ENCODE data around the gene SIRT3. TPM values are rescaled to one million over a fixed set of nuclear protein-coding genes. Genes with fewer than 3 reads are reported as not detected.

Gene SIRT3
- total and polyA plus RNA-seq, 2 donors (not counting 1 experiment from before 2014, with no cell fraction given), result 8.8 to 11.0 TPM

GRCh38 chr11:199004-199581 lies 37.0 kb downstream of the SIRT3 start:
- Histone ChIP-seq H3K36me3 (ENCODE audit: control insufficient read depth, insufficient read depth, low read length) (peaks cover 7% of the 10 kb centered on the region), H3K4me3 (replicated peaks in 1 of 4; ENCODE audit: control extremely low read depth in 1 of 4, insufficient read depth in 1 of 4, low read depth in 3 of 4, low read length in 4 of 4) (no peak overlapping the region), H2AFZ (ENCODE audit: low read length) (no peak overlapping the region), H3K4me1 (ENCODE audit: control insufficient read depth, extremely low read depth, insufficient read depth, low read length) (no peaks in the 10 kb centered on the region), H4K20me1 (ENCODE audit: control insufficient read depth, extremely low read depth, insufficient read depth, low read length) (no peaks in the 10 kb centered on the region), H3K9me3 (ENCODE audit: control insufficient read depth, insufficient read depth, low read depth, low read length) (no peaks in the 10 kb centered on the region), H3K27ac (ENCODE audit: insufficient read depth, low read length) (no peak overlapping the region), H3K9ac (ENCODE audit: insufficient read depth, low read length) (no peak overlapping the region), H3K27me3 (ENCODE audit: control insufficient read depth, insufficient read depth, low read length) (no peaks in the 10 kb centered on the region), H3K79me2 (ENCODE audit: control insufficient read depth, insufficient read depth, low read length) (peaks cover 7% of the 10 kb centered on the region), H3K4me2 (ENCODE audit: extremely low read depth, insufficient read depth, low read length) (no peak overlapping the region)
- DNase-seq (ENCODE audit: low read depth in 2 of 2), result no peak
- TF ChIP-seq CTCF (conservative IDR thresholded peaks at IDR 0.05 in 1 of 2, IDR thresholded peaks at IDR 0.05 in 1 of 2; ENCODE audit: low read depth in 1 of 2, low read length in 2 of 2) (no peak), EZH2 (IDR thresholded peaks at IDR 0.05; ENCODE audit: low read length, missing control alignments) (no peak)

- Histone ChIP-seq H3K4me3 (replicated peaks in 1 of 4; ENCODE audit: control extremely low read depth in 1 of 4, insufficient read depth in 1 of 4, low read depth in 3 of 4, low read length in 4 of 4) (no peak overlapping the region), H3K27ac (ENCODE audit: insufficient read depth, low read length) (no peak overlapping the region), H3K9me3 (ENCODE audit: control insufficient read depth, insufficient read depth, low read depth, low read length) (no peaks in the 10 kb centered on the region), H3K79me2 (ENCODE audit: control insufficient read depth, insufficient read depth, low read length) (no peaks in the 10 kb centered on the region), H3K27me3 (ENCODE audit: control insufficient read depth, insufficient read depth, low read length) (no peaks in the 10 kb centered on the region), H3K4me1 (ENCODE audit: control insufficient read depth, extremely low read depth, insufficient read depth, low read length) (no peaks in the 10 kb centered on the region), H3K36me3 (ENCODE audit: control insufficient read depth, insufficient read depth, low read length) (peaks cover under 1% of the 10 kb centered on the region), H3K4me2 (ENCODE audit: extremely low read depth, insufficient read depth, low read length) (no peak overlapping the region), H3K9ac (ENCODE audit: insufficient read depth, low read length) (no peak overlapping the region), H2AFZ (ENCODE audit: low read length) (no peak overlapping the region), H4K20me1 (ENCODE audit: control insufficient read depth, extremely low read depth, insufficient read depth, low read length) (no peaks in the 10 kb centered on the region)
- no peak for TF ChIP-seq CTCF (conservative IDR thresholded peaks at IDR 0.05 in 1 of 2, IDR thresholded peaks at IDR 0.05 in 1 of 2; ENCODE audit: low read depth in 1 of 2, low read length in 2 of 2)
- TF ChIP-seq EZH2 (IDR thresholded peaks at IDR 0.05; ENCODE audit: low read length, missing control alignments), result no peak
- DNase-seq (ENCODE audit: low read depth in 2 of 2), result no peak
Measured at GRCh38 chr11:198236-198806, 37.8 kb downstream of the SIRT3 start.

- Histone ChIP-seq H3K4me1 (ENCODE audit: control insufficient read depth, extremely low read depth, insufficient read depth, low read length) (no peaks in the 10 kb centered on the region), H3K4me3 (replicated peaks in 1 of 4; ENCODE audit: control extremely low read depth in 1 of 4, insufficient read depth in 1 of 4, low read depth in 3 of 4, low read length in 4 of 4) (no peak overlapping the region), H3K27ac (ENCODE audit: insufficient read depth, low read length) (no peak overlapping the region), H3K4me2 (ENCODE audit: extremely low read depth, insufficient read depth, low read length) (no peak overlapping the region), H3K9ac (ENCODE audit: insufficient read depth, low read length) (no peak overlapping the region), H3K9me3 (ENCODE audit: control insufficient read depth, insufficient read depth, low read depth, low read length) (no peaks in the 10 kb centered on the region), H3K36me3 (ENCODE audit: control insufficient read depth, insufficient read depth, low read length) (no peaks in the 10 kb centered on the region), H3K79me2 (ENCODE audit: control insufficient read depth, insufficient read depth, low read length) (no peaks in the 10 kb centered on the region), H4K20me1 (ENCODE audit: control insufficient read depth, extremely low read depth, insufficient read depth, low read length) (no peaks in the 10 kb centered on the region), H2AFZ (ENCODE audit: low read length) (no peak overlapping the region), H3K27me3 (ENCODE audit: control insufficient read depth, insufficient read depth, low read length) (no peaks in the 10 kb centered on the region)
- no peak for DNase-seq (ENCODE audit: low read depth in 2 of 2)
- no peak for TF ChIP-seq EZH2 (IDR thresholded peaks at IDR 0.05; ENCODE audit: low read length, missing control alignments)
- no peak for TF ChIP-seq CTCF (conservative IDR thresholded peaks at IDR 0.05 in 1 of 2, IDR thresholded peaks at IDR 0.05 in 1 of 2; ENCODE audit: low read depth in 1 of 2, low read length in 2 of 2)
Measured at GRCh38 chr11:197741-198235, 38.4 kb downstream of the SIRT3 start.
